ENCODE measurements around the gene RAB26.

Gene RAB26

GRCh38 chr16:2145843-2146242, 2.6 kb upstream of the RAB26 start:
- DNase-seq: no peak

GRCh38 chr16:2147378-2147777, 1.0 kb upstream of the RAB26 start:
- DNase-seq: no peak

GRCh38 chr16:2148714-2149629, 547 bp downstream of the RAB26 start:
- DNase-seq: no peak

DNA sequence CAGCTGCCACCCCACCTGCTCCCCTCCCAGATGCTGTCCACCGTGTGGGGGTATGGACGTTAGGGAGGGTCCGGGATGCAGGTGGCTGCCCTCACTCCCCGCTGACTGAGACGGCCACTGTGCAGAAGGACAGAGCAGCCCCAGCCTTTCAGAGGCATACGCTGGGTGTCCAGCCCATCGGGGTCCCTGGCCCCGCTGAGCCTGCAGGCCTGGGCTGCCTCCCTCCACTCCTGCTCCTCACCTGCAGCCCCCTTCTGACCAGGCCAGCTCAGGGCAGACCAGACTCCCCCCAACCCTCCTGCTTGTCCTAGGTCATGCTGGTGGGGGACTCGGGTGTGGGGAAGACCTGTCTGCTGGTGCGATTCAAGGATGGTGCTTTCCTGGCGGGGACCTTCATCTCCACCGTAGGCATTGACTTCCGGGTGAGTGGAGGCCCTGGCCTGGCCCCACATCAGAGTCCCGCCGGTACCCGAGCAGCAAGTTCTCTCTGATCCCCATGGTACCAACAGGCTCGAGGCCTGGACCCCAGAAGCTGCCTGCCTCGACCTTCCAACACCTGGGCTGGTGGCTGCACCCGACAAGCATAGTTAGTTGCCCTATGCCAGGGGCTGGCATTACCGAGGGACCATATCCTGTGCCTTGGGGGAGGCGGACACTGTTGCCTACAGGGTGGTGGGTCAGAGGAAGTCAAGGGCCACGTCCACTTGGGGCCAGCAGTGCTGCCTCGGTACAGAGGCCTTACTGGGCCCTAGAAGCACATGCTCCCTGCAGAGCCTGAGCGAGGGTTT, 1.4 kb downstream of the RAB26 start:
- no peak for DNase-seq

- no peak for DNase-seq
These were observed 2.2 kb downstream of the RAB26 start for GRCh38 chr16:2150418-2151187.

GRCh38 chr16:2151188-2152091, 3.0 kb downstream of the RAB26 start:
- DNase-seq: no peak

- no peak for DNase-seq
These were observed 4.5 kb downstream of the RAB26 start for GRCh38 chr16:2152695-2153506.

GRCh38 chr16:2154533-2155090, 6.2 kb downstream of the RAB26 start:
- DNase-seq: no peak

DNA sequence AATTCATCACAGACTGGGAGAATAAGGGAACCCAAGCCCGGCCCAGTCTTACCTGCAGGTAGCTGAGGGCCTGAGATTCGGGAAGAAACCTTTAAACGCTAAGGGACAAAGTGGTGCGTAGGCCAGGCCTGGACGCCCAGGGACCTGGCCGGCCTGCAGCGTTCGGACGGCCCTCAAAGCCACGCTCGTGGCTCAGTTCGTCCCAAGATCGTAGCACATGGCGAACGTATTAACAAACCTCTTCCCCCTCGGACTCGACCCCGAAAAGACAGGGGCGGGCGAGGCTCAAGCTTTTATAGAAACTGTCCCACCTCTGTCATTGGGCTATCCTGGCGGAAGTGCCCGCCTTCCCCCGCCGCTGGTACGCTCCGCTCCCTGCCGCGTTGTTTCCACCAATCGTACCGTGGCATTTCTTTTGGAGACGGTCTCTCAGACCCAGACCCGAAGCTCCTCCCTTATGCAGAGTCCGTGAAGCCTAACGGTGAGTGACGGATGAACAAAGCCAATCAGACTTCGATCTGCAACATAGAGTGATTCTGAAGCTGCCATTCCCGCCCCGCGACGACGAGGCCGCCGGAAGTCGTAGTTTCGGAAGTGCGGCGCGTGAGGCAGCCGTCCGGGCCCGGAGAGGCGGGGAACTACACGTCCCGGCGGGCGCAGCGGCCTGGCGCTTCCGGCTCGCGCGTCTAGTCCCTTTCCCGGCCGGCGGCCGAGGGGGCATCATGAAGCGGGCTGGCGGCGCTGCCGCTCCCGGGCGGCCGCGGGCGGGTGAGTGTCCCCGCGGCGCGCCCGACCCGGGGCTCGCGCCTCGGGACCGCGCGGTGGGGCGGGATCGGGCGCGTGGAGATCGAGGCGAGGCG, 6.9 kb downstream of the RAB26 start, which contains the start of gene TRAF7:
TRAF7 (plus strand) TSS at position 692 of the 860 bp plus-strand sequence. CDS start 8,139 bp downstream, outside the sequence.
- DNase-seq: peak; percentile 100

GRCh38 chr16:2155977-2156848, 7.8 kb downstream of the RAB26 start:
- DNase-seq: no peak

- no peak for DNase-seq
These were observed 8.4 kb downstream of the RAB26 start for GRCh38 chr16:2156849-2157224.

DNA sequence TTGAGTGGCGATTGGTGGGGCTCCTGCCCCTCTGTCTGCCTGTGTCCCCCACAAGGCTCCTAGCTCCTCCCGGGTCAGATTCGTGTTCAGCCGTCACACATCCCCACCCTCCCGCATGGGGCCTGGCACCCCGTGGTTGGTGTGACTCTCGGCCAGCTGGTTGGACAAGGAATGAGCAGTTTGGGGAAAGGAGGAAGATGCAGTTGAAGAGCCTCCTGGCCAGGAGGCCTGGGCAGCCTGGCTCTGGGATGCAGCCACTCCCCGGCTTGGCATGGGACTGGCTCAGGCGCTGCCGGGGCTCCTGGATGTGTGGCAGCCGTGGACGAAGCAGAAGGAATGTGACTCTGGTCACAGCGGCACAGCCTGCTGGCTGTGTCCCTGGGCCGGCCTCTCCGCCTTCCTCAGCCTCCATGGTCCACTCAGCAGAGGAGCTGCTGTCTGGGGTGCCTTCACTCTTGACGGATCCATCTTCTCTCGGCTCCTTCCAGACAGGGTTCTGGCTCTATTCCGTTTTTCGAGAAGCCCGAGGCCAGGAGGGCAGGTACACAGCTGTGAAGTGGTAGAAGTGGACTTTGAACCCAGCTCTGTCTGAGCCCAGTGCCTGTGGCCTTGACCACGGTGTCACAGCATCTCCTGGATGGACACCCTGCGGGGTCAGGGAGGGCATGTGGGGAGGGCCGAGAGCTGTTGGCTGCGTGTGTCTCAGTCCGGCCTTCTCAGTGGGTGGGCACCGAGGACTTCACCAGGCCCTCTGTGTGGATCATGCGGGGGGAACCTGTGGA, 9.2 kb downstream of the RAB26 start:
- DNase-seq: no peak

DNA sequence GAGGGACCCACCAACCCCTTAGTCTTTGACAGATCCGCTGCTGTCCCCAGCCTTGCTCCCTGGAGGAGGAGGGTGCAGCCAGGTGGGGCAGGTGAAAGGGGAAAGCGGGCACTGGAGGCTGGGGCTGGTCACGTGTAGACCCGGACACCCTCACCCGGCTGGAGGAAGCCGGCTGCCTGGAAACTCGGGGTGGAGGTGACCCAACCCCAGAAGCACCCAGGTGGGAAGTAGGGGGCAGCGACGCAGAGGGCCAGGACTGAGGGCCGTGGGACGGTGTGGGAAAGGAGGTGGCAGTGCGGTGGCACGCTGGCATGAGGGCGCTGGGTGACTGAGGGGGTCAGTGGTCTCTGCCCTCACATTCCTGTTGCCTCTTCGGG, 9.8 kb downstream of the RAB26 start:
- no peak for DNase-seq

- DNase-seq: no peak
These were observed 10.9 kb downstream of the RAB26 start for GRCh38 chr16:2159175-2159838.

GRCh38 chr16:2160915-2161551, 12.6 kb downstream of the RAB26 start:
- DNase-seq: no peak

DNA sequence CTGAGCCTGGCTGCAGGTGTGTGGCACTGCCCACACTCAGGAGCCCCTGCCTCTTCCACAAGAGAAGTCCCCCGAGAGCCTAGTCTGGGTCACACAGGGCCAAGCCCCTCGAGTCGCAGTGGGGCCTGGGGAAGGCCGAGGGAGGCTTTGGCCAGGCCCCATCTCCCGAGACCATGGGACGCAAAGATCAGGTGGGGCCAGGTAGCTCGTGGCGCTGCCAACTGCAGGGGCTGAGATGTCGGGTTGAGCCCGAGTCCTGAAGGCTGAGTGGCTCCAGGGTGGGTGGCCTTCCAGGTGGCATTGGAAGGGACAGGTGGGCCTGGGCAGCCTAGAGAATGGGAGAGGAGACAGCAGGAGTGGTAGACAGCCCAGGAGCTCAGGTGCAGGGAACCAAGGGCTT, 13.5 kb downstream of the RAB26 start:
- no peak for DNase-seq

DNA sequence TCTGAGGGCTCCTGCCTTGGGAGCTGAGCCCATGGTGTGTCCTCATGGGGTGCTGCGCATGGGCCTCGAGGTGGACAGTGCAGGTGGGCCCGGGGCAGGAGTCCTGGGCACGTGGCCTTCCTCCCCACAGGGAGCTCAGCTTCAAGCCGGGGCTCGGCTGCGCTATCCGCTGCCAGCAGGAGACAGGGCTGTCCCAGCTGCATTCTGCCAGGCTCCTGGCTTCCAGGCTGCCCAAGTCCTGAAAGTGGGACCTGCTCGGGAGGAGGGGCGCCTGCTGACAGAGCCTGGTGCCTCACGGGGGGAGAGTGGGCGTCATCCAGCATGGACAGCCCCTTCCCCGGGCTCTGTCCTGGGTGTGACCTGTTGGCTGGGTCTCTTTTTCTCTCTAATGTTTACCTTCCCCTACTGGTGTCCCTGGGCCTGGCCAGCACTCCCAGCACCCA, 14.3 kb downstream of the RAB26 start:
- no peak for DNase-seq

Measured in amniotic stem cell (primary cell).